HL-60/S4 (cell line): ENCODE results near the gene CHST3.

Experiments
- in situ Hi-C: fragments of 300-500 bp; cut with MboI; formaldehyde crosslinking; loops from 2 replicates; pipeline ENCODE4 v1.14.3; 2022; ENCODE audit warnings: low sequenced_read_pairs

Gene CHST3

DNA sequence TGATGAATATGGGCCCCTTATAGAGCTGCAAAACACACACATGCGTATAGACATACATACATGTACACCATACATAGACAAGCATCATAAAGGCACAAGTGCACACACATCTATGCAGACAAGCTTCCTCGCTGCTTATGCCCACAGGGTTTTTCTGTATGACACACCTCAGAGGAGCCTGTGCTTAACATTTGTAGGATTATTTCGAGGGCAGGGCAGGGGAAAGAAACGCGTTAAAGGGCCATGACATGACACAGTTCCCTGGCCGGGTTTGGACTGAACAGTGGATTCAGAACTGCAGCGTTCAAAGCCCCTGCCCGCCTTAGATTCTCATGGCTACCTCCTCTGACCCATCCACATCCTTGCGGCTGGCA is 44.8 kb downstream of the CHST3 start:
- in situ Hi-C loops, result no loop called here

- in situ Hi-C loops, result no loop called here
These were observed 45.4 kb downstream of the CHST3 start for GRCh38 chr10:72009425-72010081.

- in situ Hi-C loops, result no loop called here
These were observed 46.2 kb downstream of the CHST3 start for GRCh38 chr10:72010234-72010973.

DNA sequence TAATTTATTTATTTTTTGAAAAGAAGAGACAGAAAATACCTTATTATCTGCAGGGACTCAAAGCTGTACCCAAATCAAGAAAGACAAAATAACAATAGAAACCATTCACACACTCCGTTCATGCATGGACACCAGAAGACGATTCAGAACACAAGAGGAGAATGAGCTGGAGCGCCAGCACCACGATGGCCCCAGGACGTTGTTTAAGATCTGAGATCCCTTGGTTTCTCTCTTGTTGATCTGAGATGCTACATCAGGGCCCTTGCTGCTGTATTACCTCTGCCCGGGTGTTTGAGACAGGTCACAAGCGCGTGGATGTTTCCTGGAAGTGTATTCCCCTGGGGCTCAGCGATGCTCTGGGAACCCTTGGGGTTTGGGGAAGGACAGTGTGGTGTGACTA is 46.8 kb downstream of the CHST3 start:
- in situ Hi-C loops, result no loop called here

DNA sequence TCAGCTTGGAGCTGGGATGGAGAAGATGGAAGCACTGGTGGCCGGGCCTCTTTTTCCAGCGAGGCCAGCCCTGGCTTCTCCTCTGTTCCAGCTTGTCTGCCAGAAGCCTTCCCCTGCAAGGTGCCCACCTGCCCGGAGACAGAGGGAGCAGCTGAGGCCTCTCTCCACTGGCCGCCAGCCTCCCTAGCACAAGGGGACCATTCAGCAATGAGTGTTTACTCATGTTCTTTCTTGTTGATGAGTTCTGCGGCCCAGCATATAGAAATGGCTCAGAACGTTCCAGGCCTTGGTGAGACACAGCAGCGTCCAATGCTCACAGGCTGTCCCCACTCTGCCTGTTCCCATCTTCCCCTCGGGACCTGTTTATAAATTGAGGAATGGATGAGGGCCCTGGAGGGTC is 47.3 kb downstream of the CHST3 start:
- in situ Hi-C loops, result no loop called here

GRCh38 chr10:72011976-72012512 is 47.8 kb downstream of the CHST3 start:
- in situ Hi-C loops, result no loop called here

DNA sequence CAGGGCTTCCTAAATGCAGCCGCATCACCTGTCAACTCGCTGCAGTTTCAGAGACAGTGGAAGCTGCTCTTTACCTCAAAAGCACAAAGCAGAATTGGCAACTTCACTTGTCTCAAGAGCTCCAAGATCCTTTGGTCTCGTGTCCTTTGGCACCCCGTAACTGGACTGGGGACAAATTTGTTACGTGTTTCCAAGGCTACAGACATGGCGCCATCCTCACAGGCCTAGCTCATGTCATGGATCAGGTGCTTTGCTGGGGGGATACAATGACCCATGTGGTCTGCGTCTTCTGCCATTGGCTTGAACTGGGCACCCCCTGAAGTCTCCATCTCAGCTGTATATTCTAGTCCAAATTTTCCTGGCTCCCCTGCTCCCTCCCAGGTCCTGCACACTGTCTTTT is 48.6 kb downstream of the CHST3 start:
- in situ Hi-C loops, result no loop called here

DNA sequence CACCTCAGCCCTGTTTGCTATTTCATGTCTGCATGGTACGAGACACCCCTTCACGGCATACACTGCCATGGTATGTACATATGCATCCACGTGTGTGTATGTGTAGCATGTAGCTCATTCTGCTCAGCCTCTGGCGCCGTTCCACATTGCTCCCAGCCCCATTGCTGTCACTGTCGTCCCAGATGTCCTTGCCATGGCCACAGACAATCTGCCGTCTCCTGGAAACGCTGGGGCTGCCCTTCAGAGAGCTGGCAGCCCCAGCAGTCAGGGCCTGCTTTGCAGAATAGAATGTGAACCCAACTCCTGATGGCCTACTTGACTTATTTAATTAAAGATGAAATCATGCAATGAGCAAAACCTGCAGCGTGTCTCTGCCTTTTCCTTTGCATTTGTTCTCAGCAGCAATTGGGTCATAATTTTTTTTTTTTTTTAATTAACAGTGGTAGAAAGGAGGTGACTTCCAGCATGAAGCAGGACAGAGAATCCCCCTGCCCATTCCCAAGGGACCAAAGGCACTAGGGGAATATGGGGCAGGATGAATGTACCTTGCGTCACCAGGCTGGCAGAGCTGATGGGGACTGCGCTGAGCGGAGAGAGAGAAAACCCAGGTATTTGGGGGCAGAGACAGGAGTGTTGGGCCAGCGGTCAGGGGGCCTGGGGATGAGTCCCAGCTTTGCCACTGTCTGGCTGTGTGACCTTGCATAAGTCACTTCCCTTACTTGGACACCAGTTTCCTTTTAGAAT is 49.2 kb downstream of the CHST3 start:
- in situ Hi-C loops, result no loop called here

DNA sequence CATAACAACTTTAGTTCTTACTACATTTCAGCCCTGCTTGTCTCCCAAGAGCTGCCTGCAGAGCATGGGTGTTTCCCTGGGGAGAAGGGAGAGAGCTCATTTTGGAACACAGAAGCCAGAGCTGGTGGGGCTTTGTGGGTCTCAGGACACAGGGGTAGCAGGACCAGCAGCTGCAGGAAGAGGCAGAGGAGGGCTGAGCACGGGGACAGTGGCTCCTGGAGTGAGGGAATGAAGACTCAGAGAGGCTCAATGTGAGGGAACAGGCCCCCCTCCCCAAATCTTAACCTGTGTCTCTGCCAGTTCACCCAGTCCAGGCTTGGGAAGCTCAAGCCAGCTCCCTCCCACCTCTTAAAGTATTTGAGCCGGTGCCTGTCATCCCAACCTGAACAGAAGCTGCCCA is 50.0 kb downstream of the CHST3 start:
- in situ Hi-C loops, result no loop called here

DNA sequence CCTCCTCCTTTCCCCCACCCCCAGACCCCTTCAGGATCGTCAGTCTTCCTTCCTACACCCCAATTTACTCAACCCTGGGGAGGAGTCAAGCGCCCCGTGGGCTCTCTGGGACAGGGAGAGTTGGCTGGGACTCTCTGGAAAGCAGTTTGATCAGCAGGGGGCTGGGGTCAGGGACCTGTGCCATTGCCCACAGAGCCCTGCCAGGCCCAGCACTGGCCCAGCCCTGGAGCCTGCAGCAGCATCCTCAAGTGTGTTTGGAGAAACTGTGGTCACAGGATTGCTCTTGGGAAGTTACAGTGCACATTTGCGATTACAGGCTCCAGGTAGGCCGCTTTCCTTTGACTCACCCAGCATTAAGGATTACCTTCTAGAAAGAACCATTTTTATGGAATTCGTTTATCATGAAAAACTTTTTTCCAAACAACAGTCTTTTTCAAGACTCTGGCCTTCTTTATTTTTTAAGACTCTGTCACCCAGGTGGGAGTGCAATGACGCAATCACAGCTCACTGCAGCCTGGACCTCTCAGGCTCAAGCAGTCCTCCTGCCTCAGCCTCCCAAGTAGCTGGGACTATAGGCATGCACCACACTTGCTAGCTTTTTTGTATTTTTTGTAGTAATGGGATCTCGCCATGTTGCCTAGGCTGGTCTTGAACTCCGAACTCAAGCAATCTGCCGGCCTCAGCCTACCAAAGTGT is 50.7 kb downstream of the CHST3 start:
- in situ Hi-C loops, result no loop called here

DNA sequence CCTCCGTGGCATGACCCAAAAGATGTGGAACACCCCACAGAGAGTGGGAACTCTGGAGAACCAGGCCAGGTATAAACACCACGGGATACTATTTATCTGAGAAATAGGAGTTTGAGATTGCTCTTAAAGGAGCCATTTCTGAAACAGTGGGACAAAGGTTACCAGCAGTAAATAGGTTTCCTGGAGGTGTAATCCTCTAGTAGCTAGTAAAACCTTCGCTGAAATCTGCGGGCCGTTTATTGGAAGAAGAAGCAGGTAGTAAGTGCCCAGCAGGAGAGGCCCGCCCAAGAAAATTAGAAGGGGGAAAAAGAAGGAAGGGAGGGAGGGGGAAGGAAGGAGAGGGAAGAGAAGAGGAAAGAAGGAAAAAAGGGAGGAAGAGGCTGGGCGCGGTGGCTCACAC is 51.6 kb downstream of the CHST3 start:
- in situ Hi-C loops, result no loop called here

- in situ Hi-C loops, result no loop called here
These were observed 52.6 kb downstream of the CHST3 start for GRCh38 chr10:72016608-72017300.

GRCh38 chr10:72019085-72019876 is 55.1 kb downstream of the CHST3 start:
- in situ Hi-C loops, result no loop called here

DNA sequence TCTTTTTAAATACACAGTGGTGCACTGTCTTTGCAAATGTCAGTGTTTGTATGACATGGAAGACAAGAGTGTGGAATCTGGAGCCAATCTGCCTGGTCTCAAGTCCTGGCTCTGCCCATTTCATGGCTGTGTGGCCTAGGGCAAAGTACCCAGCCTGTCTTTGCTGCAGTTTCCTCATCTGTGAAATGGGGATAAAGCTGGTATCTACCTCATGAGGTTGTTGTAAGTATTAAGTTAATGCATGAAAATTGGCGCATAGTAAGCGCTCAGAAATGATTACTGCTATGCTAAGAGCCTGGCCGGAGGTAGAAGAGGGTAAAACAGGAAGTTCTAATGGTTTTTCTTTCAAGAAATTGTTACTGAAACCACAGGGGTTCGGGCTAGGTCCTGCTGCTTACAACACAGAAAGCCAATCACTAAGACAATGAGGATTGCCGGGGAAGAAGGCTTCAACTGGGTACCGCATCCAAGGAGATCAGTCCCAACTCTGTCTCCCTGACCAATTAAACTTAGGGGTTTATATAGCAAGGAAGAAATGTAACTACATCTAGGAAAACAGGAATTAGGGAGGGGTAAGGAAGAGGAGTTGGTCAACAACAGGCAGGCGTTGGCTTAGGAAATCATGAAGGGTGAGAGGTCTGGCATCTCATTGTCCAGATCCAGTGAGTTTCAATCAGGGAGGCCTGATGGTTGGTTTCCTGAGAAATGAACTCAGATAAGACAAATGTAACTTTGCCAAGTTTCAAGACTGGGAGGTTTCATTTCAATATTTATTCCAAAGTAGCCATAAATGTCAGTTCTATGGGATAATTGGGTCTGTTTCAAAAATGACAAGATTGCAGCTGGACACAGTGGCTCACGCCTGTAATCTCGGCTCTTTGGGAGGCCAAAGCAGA is 57.0 kb downstream of the CHST3 start:
- in situ Hi-C loops, result no loop called here

DNA sequence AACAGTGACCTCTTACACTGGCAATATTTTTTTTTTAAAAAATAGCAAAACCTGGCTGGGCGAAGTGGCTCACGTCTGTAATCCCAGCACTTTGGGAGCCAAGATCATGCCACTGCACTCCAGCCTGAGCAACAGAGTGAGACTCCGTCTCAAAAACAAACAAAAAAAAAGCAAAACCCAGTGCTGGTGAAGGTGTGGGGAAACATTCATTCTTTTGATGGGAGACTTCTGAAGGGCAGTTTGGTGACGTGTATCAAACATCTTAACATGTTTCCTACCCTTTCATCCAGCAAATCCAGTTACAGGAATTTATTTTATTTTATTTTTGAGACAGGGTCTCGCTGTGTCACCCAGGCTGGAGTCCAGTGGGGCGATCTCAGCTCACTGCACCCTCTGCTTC is 58.0 kb downstream of the CHST3 start:
- in situ Hi-C loops, result no loop called here

GRCh38 chr10:72024596-72024995 is 60.4 kb downstream of the CHST3 start:
- in situ Hi-C loops, result no loop called here

- in situ Hi-C loops, result no loop called here
These were observed 61.2 kb downstream of the CHST3 start for GRCh38 chr10:72025400-72025799.

GRCh38 chr10:72025832-72026231 is 61.6 kb downstream of the CHST3 start:
- in situ Hi-C loops, result no loop called here
